IPS-18c (cell line): ENCODE results near the gene CTAGE1.
"Not testable (repeated sequence)": the region's sequence is repeated elsewhere in the genome, so short reads cannot be mapped to it uniquely, and the experiment has no call there.

Experiments
- H3K4me3 ChIP-seq: 2 replicates; pipeline ENCODE4 v1.7.0; 2013; ENCODE audit warnings: low read depth, mild to moderate bottlenecking, low read length, moderate library complexity; ENCODE audit not compliant: insufficient read depth
- H3K9me3 ChIP-seq: one replicate; pipeline ENCODE4 v1.6.1; 2013; ENCODE audit warnings: mild to moderate bottlenecking, low read length, moderate library complexity; ENCODE audit not compliant: control insufficient read depth, insufficient read depth

The CTAGE1 gene, protein sequence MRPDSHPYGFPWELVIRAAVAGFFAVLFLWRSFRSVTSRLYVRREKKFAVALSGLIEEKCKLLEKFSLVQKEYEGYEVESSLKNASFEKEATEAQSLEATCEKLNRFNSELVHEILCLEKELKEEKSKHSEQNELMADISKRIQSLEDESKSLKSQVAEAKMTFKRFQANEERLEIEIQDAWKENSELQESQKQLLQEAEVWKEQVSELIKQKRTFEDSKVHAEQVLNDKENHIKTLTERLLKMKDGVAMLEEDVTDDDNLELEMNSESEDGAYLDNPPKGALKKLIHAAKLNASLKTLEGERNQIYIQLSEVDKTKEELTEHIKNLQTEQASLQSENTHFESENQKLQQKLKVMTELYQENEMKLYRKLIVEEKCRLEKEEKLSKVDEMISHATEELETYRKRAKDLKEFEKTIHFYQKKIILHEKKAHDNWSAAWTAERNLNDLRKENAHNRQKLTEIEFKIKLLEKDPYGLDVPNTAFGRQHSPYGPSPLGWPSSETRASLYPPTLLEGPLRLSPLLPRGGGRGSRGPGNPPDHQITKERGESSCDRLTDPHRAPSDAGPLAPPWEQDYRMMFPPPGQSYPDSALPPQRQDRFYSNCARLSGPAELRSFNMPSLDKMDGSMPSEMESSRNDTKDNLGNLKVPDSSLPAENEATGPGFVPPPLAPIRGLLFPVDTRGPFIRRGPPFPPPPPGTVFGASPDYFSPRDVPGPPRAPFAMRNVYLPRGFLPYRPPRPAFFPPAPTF

DNA sequence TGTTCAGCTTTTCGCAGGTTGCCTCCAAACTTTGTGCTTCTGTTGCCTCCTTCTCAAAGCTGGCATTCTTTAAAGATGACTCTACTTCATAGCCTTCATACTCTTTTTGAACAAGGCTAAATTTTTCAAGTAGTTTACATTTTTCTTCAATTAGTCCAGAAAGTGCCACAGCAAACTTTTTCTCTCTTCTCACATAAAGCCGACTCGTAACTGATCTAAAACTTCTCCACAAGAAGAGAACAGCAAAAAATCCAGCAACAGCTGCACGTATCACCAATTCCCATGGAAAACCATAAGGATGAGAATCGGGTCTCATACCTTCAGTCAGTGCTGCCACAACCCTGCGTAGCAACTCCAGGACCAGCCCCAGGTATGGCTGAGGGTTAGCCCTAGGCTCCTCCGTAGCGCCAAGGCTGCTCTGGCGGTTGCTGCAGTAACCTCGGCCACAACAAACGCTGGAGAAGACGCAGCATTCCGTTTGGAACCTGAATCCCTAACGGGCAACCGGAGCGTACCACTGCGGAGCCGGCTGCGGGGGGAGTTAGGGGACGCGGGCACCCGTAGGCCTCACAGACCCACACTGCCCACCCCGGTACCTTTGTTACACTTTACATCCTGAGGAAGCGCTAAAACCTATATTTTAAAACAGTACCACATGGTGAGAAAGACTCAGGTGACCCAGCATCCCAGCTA lies at the start of gene CTAGE1:
TSS of gene CTAGE1 (minus strand) at position 420 of the 693 bp plus-strand sequence. CDS start at position 316, 104 bp downstream.
- no peaks in the 10 kb centered on the region for H3K9me3 ChIP-seq

DNA sequence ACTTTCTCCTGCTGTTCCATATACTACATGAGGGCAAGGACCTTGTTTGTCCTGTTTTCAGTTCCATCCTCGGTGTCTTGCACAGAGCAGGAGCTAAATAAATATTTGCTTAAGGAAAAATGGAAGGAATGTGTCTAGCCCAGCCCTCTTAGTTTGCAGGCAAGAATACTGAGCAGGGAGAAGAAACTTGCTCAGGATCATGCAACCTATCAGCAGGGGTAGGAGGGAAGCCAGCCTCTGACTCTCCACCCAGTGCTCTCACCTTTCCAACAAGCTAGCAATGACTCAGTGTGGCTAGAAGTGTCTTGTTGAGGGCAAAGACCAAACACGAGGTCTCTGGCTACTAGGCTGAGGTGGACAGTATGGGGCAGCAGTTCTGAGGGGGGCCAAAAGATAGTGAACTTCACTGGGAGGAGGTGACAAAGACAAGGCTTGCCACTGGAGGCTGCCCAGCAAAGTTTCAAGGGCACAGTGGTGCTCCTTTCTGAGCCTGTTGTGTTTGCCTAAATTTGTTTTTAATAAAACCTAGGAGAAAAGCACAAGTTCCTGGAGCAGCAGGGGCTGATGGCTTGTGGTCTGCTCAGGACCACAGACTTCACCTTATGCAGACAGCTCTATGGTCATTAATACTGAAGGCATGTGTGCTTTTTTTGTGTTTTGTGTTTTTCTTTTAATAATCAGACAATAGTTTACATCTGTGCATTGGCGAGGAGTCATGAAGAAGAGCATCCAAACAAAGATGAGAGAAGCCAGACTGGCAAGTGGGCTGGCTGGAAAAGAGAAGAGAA lies 49.1 kb upstream of the CTAGE1 start:
- Histone ChIP-seq H3K4me3 (no peak overlapping the region), H3K9me3 (no peaks in the 10 kb centered on the region)

More for the DNA sequence above, at the start of gene CTAGE1:
- H3K4me3 ChIP-seq: no peak within 1 kb of the TSS

DNA sequence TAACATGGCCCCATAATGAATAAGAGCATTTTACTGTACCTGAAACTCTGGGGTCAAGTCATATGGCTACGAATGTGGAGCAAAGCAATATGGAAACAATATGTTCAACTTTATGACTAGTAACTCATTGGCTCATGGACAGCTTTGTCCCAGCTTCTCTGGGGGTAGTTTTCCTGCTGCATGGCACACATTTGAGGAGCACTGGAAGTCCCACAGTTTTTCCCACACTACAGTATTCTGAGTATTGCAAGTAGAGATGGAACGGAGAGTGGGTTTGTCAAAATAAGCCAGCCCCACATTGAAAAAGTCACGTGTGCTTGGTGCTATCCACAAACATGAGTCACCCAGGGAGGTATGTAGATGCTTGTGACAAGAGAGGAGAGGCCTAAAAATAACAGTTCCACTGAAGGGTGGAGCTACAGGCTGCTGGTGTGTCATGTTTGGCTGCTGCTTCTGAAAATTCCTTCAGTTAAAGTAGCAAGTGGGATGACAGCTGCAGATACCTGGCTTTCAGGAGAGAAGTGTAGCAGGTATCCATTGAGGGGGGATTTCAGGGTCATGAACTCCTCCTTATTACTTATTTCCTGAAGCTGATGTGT lies 48.2 kb upstream of the CTAGE1 start:
- Histone ChIP-seq H3K9me3 (no peaks in the 10 kb centered on the region), H3K4me3 (no peak overlapping the region)

DNA sequence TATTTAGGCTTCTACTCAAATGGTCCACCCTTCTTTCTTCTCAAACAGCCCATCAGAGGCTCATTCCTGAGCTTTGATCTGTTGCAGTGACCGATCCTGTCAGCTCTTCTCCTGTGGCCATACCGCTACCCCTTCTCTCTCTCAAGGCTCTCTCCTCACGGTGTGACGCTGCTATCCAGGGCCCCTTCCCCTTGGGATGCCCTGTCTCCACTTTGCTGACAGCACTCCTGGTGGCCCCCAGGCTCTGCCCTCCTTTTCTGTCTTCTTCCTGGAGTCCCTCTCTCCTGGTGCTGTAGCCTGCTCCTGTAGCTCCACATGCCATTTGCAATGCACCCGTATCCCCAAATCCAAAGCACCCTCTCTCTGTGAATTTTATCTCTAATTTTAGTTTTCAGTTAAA lies 45.4 kb upstream of the CTAGE1 start:
- H3K9me3 ChIP-seq: no peaks in the 10 kb centered on the region

DNA sequence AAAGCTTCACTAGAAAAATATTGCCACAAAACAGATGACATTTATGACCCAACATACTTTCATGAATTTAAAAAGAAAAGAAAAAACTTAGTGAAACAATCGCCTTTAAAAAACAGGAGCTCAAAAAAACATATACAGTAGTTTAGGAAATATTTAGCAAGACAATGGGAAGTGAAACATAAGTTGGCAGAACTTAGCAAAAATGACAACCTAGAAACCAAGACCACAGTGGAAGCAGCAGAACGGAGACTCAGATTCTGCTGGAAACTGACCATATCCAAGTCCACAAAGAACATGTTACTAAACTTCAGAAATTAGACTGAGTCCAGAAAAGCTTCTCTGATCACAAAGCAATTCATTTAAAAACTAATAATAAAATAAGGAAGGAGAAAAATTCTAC lies 41.8 kb upstream of the CTAGE1 start:
- Histone ChIP-seq H3K4me3 (no peak overlapping the region), H3K9me3 (no peaks in the 10 kb centered on the region)

More for the DNA sequence above, 45.4 kb upstream of the CTAGE1 start:
- no peak overlapping the region for H3K4me3 ChIP-seq

DNA sequence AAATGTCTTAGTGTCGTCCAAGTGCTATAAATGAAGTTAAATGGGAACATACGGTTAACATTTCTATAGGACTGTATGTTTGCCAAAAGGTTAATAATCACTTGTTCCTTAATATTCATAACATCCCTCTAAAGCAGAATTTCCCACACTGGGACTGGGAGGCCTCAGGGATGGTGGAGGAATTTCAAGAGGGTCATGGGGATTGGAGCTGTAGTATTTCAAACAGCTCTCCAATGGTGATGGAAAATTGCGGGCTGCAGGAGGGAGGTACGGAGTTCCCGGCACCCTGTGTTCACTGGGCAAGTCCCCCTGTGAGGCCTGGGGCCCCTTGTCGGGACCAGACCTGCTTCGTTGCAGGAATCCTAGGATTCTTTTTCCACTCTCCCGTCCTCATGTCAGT lies 39.8 kb upstream of the CTAGE1 start:
- Histone ChIP-seq H3K9me3 (no peaks in the 10 kb centered on the region), H3K4me3 (no peak overlapping the region)

DNA sequence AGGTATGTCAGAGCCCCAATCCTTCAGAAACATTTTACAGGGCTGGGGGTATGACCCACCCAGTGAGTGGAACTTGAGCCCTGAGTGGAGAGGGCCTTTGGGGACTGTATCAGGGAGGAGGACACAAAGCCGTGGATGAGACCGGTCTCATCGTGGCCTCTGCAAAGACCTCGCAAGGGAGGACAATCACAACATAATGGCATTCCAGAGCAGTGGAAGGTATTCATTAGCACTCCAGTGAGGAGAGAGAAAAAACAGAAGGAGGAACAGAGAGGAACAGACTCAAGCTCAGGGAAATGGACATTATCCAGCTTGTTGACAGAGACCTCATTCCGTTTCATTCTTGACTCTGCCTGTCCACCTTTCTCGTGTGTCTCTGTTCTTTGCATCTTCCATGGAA lies 38.8 kb upstream of the CTAGE1 start:
- Histone ChIP-seq H3K4me3 (no peak overlapping the region), H3K9me3 (no peaks in the 10 kb centered on the region)

DNA sequence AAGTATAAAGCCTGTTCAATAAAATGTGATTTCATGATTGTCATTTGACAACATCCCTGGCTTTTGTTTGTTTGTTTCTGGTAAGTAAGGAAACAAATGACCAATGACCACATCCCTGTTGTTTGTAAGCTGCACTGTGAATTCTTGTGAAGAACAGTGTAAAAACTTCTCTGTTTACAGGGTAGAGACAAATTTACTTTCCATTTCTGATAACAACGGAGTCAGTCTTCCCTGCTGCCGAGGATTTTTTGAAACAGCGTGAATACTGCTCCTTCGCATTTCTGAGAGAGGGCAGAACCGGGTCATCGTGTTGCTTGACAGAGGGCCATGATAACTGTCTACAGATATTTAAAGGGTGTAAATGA lies 38.4 kb upstream of the CTAGE1 start:
- no peak overlapping the region for H3K4me3 ChIP-seq

DNA sequence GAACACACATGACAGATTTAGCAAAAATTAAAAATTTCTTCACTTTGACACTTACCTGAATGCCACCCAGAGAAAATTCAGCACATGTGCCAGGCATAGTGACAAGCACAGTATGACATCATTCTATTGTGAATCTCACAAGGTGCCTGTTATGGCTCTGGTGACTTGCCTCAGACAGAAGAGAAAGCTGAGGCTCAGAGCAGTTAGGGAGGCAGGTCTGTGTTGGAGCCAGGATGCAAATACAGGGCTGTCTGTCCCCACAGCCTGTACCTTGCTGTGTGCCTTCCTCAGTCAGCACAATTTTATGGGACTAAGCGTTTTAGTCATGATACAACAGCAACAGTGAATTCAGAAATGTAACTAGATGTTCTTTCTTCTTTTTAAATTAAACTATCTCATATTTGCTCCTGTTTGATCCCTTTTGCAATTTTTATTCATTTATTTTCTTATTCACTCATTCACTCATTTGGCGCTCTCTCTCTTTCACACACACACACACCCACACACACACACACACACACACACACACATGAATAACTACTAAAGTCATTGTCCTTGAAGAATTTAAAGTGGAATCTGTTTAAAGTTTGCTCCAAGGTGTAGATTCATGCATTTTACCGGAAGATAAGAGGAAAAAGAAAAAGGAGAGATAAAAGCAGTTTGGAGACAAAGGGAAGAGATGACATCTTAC lies 37.9 kb upstream of the CTAGE1 start:
- no peak overlapping the region for H3K4me3 ChIP-seq

More for the DNA sequence above, 38.4 kb upstream of the CTAGE1 start:
- no peaks in the 10 kb centered on the region for H3K9me3 ChIP-seq

DNA sequence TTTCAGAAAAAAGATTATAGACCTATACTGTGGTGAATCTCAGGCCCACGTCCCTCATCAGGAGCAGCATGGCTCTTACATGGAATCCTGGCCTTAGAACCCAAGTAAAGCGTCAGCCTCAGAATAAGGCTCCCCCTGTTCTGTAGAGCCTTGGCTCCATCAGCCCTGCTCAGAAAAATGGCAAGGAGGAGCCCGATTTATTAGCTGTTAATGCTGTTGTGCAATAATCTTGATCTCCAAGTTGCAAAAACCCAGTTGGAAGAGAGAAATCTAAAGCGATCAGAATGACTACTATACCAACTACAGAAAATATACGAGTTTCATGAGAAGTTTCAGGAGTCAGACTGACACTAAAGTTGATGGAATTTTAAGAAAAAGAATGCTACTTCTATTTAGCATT lies 35.6 kb upstream of the CTAGE1 start:
- no peak overlapping the region for H3K4me3 ChIP-seq
- H3K9me3 ChIP-seq: no peaks in the 10 kb centered on the region

More for the DNA sequence above, 37.9 kb upstream of the CTAGE1 start:
- H3K9me3 ChIP-seq: no peaks in the 10 kb centered on the region

DNA sequence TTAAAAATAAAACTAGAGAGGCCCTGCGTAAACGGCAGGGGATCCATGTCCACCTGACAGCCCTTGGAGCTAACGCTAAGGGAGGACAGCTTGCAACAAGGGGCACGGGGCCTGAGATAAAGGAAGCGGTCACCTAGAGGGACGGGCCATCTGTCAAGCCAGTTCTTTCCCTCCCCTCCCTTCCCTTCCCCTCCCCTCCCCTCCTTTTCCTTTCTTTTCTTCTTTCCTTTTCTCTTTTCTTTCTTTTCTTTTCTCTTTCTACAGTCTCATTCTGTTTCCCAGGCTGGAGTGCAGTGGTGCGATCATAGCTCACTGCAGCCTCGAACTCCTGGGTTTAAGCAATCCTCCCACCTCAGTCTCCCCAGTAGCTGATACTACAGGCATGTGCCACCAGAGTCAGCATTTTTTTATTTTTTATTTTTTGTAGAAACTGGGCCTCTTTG lies 34.5 kb upstream of the CTAGE1 start:
- Histone ChIP-seq H3K9me3 (no peaks in the 10 kb centered on the region), H3K4me3 (no peak overlapping the region)

DNA sequence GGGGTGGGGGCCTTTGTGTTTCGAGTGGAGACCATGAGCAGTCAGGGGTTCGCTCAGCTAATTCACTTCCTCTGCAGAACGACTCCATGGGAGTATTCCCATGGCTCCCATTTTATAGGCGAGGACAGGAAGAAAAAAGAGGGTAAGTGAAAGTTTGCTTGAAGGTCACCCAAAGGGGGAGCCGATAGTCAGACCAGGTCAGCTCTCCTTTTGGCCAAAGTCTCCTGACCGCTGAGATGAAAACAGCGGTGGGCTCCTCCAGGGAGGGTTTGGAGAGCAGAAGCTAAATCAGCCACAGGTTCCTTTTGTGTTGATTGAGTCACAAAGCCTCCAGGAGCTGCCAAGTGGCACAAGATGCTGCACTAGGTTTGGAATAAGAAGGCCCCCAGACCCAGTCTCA lies 34.1 kb upstream of the CTAGE1 start:
- no peaks in the 10 kb centered on the region for H3K9me3 ChIP-seq
- H3K4me3 ChIP-seq: no peak overlapping the region; the same call in 1 of the 2 replicates

DNA sequence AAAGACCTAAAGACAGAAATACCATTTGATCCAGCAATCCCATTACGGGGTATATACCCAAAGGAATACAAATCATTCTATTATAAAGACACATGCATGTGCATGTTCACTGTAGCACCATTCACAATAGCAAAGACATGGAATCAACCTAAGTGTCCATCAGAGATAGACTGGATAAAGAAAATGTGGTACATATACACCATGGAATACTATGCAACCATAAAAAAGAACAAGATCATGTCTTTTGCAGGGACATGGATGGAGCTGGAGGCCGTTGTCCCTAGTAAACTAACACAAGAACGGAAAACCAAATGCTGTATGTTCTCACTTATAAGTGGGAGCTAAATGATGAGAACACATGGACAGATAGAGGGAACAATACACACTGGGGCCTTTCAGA lies 33.1 kb upstream of the CTAGE1 start:
- not testable (repeated sequence) for H3K4me3 ChIP-seq

DNA sequence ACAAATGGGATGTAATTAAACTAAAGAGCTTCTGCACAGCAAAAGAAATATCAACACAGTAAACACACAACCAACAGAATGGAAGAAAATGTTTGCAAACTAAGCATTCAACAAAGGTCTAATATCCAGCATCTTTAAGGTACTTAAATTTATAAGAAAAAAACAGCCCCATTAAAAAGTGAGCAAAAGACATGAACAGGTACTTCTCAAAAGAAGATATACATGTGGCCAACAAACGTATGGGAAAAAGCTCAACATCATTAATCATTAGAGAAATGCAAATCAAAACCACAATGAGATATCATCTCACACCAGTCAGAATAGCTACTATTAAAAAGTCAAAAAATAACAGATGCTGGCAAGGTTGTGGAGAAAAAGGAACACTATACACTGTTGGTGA lies 32.6 kb upstream of the CTAGE1 start:
- not testable (repeated sequence) for H3K4me3 ChIP-seq, H3K9me3 ChIP-seq

More for the DNA sequence above, 33.1 kb upstream of the CTAGE1 start:
- not testable (repeated sequence) for H3K9me3 ChIP-seq

DNA sequence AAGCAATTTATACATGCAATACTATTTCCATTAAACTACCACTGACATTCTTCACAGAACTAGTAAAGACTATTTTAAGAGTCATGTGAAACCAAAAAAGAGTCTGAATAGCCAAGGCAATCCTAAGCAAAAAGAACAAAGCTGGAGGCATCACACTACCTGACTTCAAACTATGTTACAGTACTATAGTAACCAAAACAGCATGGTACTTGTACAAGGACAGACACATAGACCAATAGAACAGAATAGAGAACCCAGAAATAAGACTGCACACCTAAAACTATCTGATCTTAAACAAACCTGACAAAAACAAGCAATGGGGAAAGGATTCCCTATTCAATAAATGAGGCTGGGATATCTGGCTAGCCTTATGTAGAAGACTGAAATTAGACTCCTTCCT lies 32.0 kb upstream of the CTAGE1 start:
- not testable (repeated sequence) for H3K9me3 ChIP-seq, H3K4me3 ChIP-seq

DNA sequence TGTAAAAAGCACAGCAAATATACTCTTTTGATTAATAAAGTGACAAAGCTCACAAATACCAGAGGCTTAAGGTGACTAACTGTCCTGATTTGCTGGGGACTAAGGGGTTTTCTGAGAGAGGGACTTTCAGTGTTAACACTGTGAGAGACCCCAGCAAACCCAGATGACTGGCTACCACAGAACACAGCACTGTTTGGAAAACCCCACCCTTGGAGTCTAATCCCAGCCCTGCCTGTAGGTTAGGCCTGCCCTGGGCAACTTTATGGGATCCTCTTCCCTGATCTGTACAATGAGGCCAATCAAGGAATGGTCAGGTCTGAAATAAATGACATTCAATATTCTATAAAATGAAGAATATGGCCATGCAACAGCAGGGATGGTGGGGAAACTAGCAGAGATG lies 30.5 kb upstream of the CTAGE1 start:
- H3K9me3 ChIP-seq: no peaks in the 10 kb centered on the region

More for the DNA sequence above, 30.5 kb upstream of the CTAGE1 start:
- H3K4me3 ChIP-seq: no peak overlapping the region
